HG02981 (cell line): ENCODE results near the gene MBP.

Experiments
- ATAC-seq: cut with Tn5 transposase; IDR thresholded peaks from one replicate; pipeline ENCODE4 v1.9.1; 2021; ENCODE audit warnings: mild to moderate bottlenecking, moderate library complexity; ENCODE audit not compliant: unreplicated experiment

The MBP gene

GRCh38 chr18:76931171-76931570 lies 201.4 kb downstream of the MBP start:
- no peak for ATAC-seq
